ENCODE results near the gene STK26.

GRCh38 chrX:132114607-132115006 is 91.5 kb downstream of the STK26 start:
- TF ChIP-seq POLR2AphosphoS5 (IDR thresholded peaks at IDR 0.05) (no peak), POLR2A (IDR thresholded peaks at IDR 0.05) (no peak), CTCF (IDR thresholded peaks at IDR 0.05) (no peak), EP300 (IDR thresholded peaks at IDR 0.05) (no peak)
